Mesenchymal stem cell (in vitro differentiated cells and primary cell): ENCODE data around the gene HPS1.
A peak's percentile ranks its signal among the peaks of the same experiment; 100 is the strongest.

Experiments used
- DNase-seq: peaks from one replicate; pipeline ENCODE4 v3.0.0-alpha.2; 2013
- H2AFZ ChIP-seq: one replicate; pipeline ENCODE4 v1.6.1; 2013; ENCODE audit warnings: low read depth, mild to moderate bottlenecking, control low read depth, inconsistent platforms, low read length, moderate library complexity
- H2AK5ac ChIP-seq: 2 replicates; pipeline ENCODE4 v1.6.1; 2013; ENCODE audit warnings: low read length, moderate library complexity, mild to moderate bottlenecking, inconsistent platforms; ENCODE audit not compliant: severe bottlenecking
- H2BK120ac ChIP-seq: one replicate; pipeline ENCODE4 v1.6.1; 2013; ENCODE audit warnings: low read depth, mild to moderate bottlenecking, inconsistent platforms, low read length, moderate library complexity
- H2BK12ac ChIP-seq, 2 experiments: one replicate each; pipeline ENCODE4 v1.6.1; 2013; ENCODE audit warnings: inconsistent platforms in 2 of 2, low read length in 2 of 2, mild to moderate bottlenecking in 2 of 2, moderate library complexity in 2 of 2, control low read depth in 1 of 2
- H2BK15ac ChIP-seq: one replicate; pipeline ENCODE4 v1.6.1; 2013; ENCODE audit warnings: mild to moderate bottlenecking, low read depth, inconsistent platforms; ENCODE audit not compliant: poor library complexity, severe bottlenecking
- H2BK5ac ChIP-seq: 2 replicates; pipeline ENCODE4 v1.6.1; 2013; ENCODE audit warnings: low read depth, mild to moderate bottlenecking, low read length, control low read depth, inconsistent platforms; ENCODE audit not compliant: poor library complexity, severe bottlenecking
- H3K14ac ChIP-seq, 2 experiments: one replicate each; pipeline ENCODE4 v1.6.1; 2013; ENCODE audit warnings: inconsistent platforms in 2 of 2, low read length in 2 of 2, control low read depth in 1 of 2, mild to moderate bottlenecking in 1 of 2, moderate library complexity in 1 of 2
- H3K18ac ChIP-seq, 2 experiments: one replicate each; pipeline ENCODE4 v1.6.1; 2013; ENCODE audit warnings: inconsistent platforms in 2 of 2, low read length in 2 of 2, control low read depth in 1 of 2, low read depth in 1 of 2, mild to moderate bottlenecking in 1 of 2
- H3K23ac ChIP-seq, 2 experiments: one replicate each; pipeline ENCODE4 v1.6.1; 2013; ENCODE audit warnings: inconsistent platforms in 2 of 2, low read length in 2 of 2, mild to moderate bottlenecking in 2 of 2, moderate library complexity in 2 of 2, control low read depth in 1 of 2
- H3K27ac ChIP-seq: 2 replicates; pipeline ENCODE4 v1.5.1; 2013; ENCODE audit warnings: mild to moderate bottlenecking, moderate library complexity, low read length, control low read depth, inconsistent platforms; ENCODE audit not compliant: poor library complexity, severe bottlenecking
- H3K27me3 ChIP-seq, 2 experiments: 2 replicates each; pipeline versions ENCODE4 v1.6.1 to v1.7.0; 2013; ENCODE audit warnings: low read length in 2 of 2, mild to moderate bottlenecking in 2 of 2, moderate library complexity in 2 of 2, control low read depth in 1 of 2, inconsistent platforms in 1 of 2; ENCODE audit not compliant: control insufficient read depth in 1 of 2, insufficient read depth in 1 of 2
- H3K36me3 ChIP-seq, 2 experiments: 2 replicates each; pipeline versions ENCODE4 v1.6.1 to v1.7.0; 2013; ENCODE audit warnings: low read length in 2 of 2, control low read depth in 1 of 2, inconsistent platforms in 1 of 2, low read depth in 1 of 2, mild to moderate bottlenecking in 1 of 2; ENCODE audit not compliant: insufficient read depth in 2 of 2, control insufficient read depth in 1 of 2
- H3K4ac ChIP-seq, 2 experiments: one replicate each; pipeline ENCODE4 v1.6.1; 2013; ENCODE audit warnings: inconsistent platforms in 2 of 2, low read length in 2 of 2, mild to moderate bottlenecking in 2 of 2, moderate library complexity in 2 of 2, control low read depth in 1 of 2, low read depth in 1 of 2
- H3K4me1 ChIP-seq: 2 replicates; pipeline ENCODE4 v1.6.1; 2013; ENCODE audit warnings: low read depth, low read length, control low read depth; ENCODE audit not compliant: control insufficient read depth, insufficient read depth
- H3K4me2 ChIP-seq: 2 replicates; pipeline ENCODE4 v1.6.1; 2013; ENCODE audit warnings: low read length, mild to moderate bottlenecking, inconsistent platforms; ENCODE audit not compliant: poor library complexity, severe bottlenecking
- H3K4me3 ChIP-seq, 2 experiments: 2 replicates each; pipeline versions ENCODE4 v1.5.1 to v1.7.0; 2013; ENCODE audit warnings: low read length in 2 of 2, mild to moderate bottlenecking in 2 of 2, control low read depth in 1 of 2, low read depth in 1 of 2; ENCODE audit not compliant: insufficient read depth in 1 of 2
- H3K79me1 ChIP-seq: replicated peaks from 2 replicates; pipeline ENCODE4 v1.6.1; 2013; ENCODE audit warnings: mild to moderate bottlenecking, control low read depth, low read length, inconsistent platforms; ENCODE audit not compliant: poor library complexity, severe bottlenecking
- H3K9ac ChIP-seq: 2 replicates; pipeline ENCODE4 v1.7.0; 2013; ENCODE audit warnings: mild to moderate bottlenecking, low read length, moderate library complexity
- H3K9me3 ChIP-seq: 2 replicates; pipeline ENCODE4 v1.7.0; 2013; ENCODE audit warnings: mild to moderate bottlenecking, low read length; ENCODE audit not compliant: control insufficient read depth
- H4K8ac ChIP-seq: one replicate; pipeline ENCODE4 v1.6.1; 2013; ENCODE audit warnings: inconsistent platforms, mild to moderate bottlenecking, low read length, moderate library complexity
- H4K91ac ChIP-seq: one replicate; pipeline ENCODE4 v1.6.1; 2013; ENCODE audit warnings: mild to moderate bottlenecking, low read length, inconsistent platforms
- WGBS: methylation state at CpG from one replicate; pipeline ENCODE4 v1.1.7; 2013; ENCODE audit warnings: mixed read lengths; 5-methylcytosine and 5-hydroxymethylcytosine counted together

Gene HPS1

DNA sequence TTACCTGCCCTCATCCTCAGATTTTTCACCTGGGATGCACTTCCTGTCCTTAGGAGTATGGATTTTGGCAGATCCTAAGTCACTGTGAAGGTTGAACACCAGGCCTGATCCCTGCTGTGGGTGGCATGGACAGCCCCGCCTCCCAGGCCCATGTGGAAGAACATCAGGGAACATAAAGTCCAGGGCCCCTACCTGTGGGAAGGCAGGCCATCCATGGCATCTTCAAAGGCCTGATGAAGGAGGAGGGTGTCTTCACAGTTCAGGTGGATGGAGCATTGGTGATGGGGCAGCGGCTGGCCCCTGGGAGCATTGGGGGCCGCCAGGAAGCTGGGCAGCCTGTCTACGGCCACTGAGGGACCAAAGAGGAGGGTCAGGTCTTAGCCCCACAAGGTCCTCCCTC is 56.3 kb downstream of the HPS1 start:
- 91% methylated on average over 4 of the region's 4 CpGs for WGBS
- Histone ChIP-seq H2BK120ac (no peak overlapping the region), H3K27me3 (no peaks in the 10 kb centered on the region), H4K8ac (no peak overlapping the region), H3K27ac (no peak overlapping the region), H2BK5ac (no peak overlapping the region), H3K4ac (no peak overlapping the region), H3K18ac (no peak overlapping the region), H3K36me3 (peaks cover 18 to 27% of the 10 kb centered on the region in 2 experiments), H3K79me1 (no peaks in the 10 kb centered on the region), H2BK12ac (no peak overlapping the region), H3K4me3 (no peak overlapping the region), H2AFZ (no peak overlapping the region), H3K23ac (no peak overlapping the region), H2BK15ac (no peak overlapping the region), H3K4me1 (peaks cover 7% of the 10 kb centered on the region), H4K91ac (no peak overlapping the region), H3K9ac (no peak overlapping the region), H3K4me2 (no peak overlapping the region), H3K14ac (no peak overlapping the region), H3K9me3 (no peaks in the 10 kb centered on the region), H2AK5ac (no peak overlapping the region)
- DNase-seq: no peak

DNA sequence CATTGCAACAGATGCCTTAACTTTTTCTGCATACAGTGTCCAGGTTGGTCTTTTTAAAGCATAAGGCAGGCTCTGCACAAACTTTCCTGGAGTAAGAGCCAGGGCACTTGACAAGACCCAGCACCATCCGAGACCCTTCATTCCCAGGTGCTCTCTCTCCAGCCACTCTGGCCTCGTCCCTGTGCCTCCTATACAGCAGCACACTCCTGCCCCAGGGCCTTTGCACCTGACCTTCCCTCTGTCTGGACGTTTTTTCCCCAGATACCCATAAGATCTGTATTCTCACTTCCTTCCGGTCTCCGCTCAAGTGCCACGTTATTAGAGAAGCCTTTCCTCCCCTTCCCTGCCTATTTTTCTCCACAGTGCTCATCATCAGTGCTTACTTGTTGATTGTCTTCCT is 57.3 kb downstream of the HPS1 start:
- Histone ChIP-seq H3K27me3 (no peaks in the 10 kb centered on the region), H2BK15ac (no peak overlapping the region), H3K4me3 (no peak overlapping the region), H3K23ac (no peak overlapping the region), H4K8ac (no peak overlapping the region), H2BK5ac (no peak overlapping the region), H2AK5ac (no peak overlapping the region), H3K18ac (no peak overlapping the region), H3K36me3 (peaks cover 18 to 20% of the 10 kb centered on the region in 2 experiments), H2AFZ (no peak overlapping the region), H3K79me1 (no peaks in the 10 kb centered on the region), H2BK120ac (no peak overlapping the region), H3K9ac (no peak overlapping the region), H3K27ac (no peak overlapping the region), H3K4me2 (no peak overlapping the region), H3K4me1 (peaks cover 8% of the 10 kb centered on the region), H3K9me3 (no peaks in the 10 kb centered on the region), H3K14ac (no peak overlapping the region), H3K4ac (no peak overlapping the region), H2BK12ac (no peak overlapping the region), H4K91ac (no peak overlapping the region)
- WGBS: 91% methylated on average over 6 of the region's 6 CpGs
- DNase-seq: no peak

DNA sequence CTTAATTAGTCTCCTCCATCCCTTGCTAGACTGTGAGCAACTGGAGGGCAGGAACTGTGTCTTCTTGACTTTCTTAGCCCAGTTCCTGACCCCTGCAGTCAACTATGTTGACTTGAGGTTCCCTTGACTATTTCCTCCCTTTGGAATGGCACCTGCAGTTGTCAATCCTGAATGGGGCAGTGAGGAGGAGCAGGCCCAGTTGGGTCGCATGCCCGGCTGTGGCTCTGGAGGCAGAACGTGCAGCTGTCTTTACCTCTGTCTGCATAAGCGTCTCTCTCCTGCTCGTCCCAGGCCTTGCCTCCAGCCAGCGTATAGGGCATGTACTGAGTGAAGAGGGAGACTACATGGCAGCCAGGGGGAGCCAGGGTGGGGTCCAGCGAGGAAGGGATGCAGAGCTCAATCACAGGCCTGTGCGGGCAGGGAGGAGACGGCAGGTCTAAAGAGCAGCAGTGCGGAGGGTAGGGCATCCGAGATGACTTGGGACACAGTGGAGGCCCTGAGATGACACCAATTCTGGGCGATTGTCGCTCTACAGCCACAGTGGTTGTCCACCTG is 58.6 kb downstream of the HPS1 start:
- Histone ChIP-seq H3K14ac (no peak overlapping the region), H3K23ac (no peak overlapping the region), H3K4me2 (no peak overlapping the region), H3K4ac (no peak overlapping the region), H4K91ac (no peak overlapping the region), H3K4me3 (no peak overlapping the region), H2BK5ac (no peak overlapping the region), H2BK15ac (peak overlapping the region; percentile 19), H3K27me3 (no peaks in the 10 kb centered on the region), H4K8ac (no peak overlapping the region), H2AK5ac (no peak overlapping the region), H3K27ac (no peak overlapping the region), H3K18ac (no peak overlapping the region), H3K36me3 (peaks cover 12 to 21% of the 10 kb centered on the region in 2 experiments), H2BK120ac (no peak overlapping the region), H2BK12ac (no peak overlapping the region), H3K4me1 (peaks cover 13% of the 10 kb centered on the region), H3K9ac (no peak overlapping the region), H2AFZ (no peak overlapping the region), H3K9me3 (no peaks in the 10 kb centered on the region), H3K79me1 (no peaks in the 10 kb centered on the region)
- DNase-seq: no peak
- 96% methylated on average over 13 of the region's 13 CpGs for WGBS

DNA sequence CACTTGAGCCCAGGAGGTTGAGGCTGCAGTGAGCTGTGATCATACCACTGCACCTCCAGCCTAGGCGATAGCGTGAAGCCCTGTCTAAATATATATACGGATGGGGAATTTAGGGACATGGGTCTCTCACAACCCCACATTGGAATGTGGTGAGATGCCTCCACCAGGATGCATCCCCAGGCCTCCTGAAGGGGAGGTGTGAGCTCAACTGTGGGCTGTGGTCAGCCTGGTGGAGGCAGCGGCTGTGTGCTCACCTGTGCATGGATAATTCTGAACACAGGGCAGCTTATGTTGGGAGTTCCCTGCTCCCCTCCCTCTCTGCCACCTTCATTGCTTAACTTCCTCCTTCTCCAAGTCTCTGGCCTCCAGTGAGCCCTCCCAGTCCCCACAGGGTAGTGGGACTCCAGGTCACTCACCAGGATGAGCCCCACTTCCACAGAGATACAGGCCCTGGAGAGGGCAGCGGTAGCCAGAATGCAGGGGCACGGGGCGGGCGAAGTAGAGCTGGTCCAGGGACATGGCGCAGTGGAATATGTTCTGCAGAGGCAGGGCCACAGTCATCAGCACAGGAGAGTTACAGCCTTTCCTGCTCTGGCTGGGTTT is 62.1 kb downstream of the HPS1 start:
- Histone ChIP-seq H4K8ac (no peak overlapping the region), H2BK5ac (no peak overlapping the region), H3K79me1 (no peaks in the 10 kb centered on the region), H3K27me3 (no peaks in the 10 kb centered on the region), H3K4me1 (peaks cover 19% of the 10 kb centered on the region), H2AFZ (no peak overlapping the region), H3K14ac (no peak overlapping the region), H2AK5ac (no peak overlapping the region), H3K23ac (no peak overlapping the region), H3K27ac (no peak overlapping the region), H3K18ac (no peak overlapping the region), H3K9ac (no peak overlapping the region), H3K9me3 (no peaks in the 10 kb centered on the region), H3K4me3 (no peak overlapping the region), H3K4ac (no peak overlapping the region), H2BK120ac (no peak overlapping the region), H3K36me3 (peaks cover 5 to 21% of the 10 kb centered on the region in 2 experiments), H2BK12ac (no peak overlapping the region), H2BK15ac (no peak overlapping the region), H4K91ac (no peak overlapping the region), H3K4me2 (no peak overlapping the region)
- 98% methylated on average over 9 of the region's 9 CpGs for WGBS
- no peak for DNase-seq
